HG02981 (cell line): ENCODE measurements around the gene KLF7.
A peak's percentile ranks its signal among the peaks of the same experiment; 100 is the strongest.

ENCODE experiments used
- ATAC-seq: cut with Tn5 transposase; IDR thresholded peaks from one replicate; pipeline ENCODE4 v1.9.1; 2021; ENCODE audit warnings: mild to moderate bottlenecking, moderate library complexity; ENCODE audit not compliant: unreplicated experiment

The KLF7 gene

GRCh38 chr2:207101984-207102383 lies 63.8 kb downstream of the KLF7 start:
- no peak for ATAC-seq

- ATAC-seq: no peak
Observed at GRCh38 chr2:207097278-207097677, 68.5 kb downstream of the KLF7 start.

GRCh38 chr2:207095963-207096362 lies 69.8 kb downstream of the KLF7 start:
- no peak for ATAC-seq

- ATAC-seq: no peak
Observed at GRCh38 chr2:207093234-207093633, 72.5 kb downstream of the KLF7 start.

GRCh38 chr2:207092818-207093217 lies 72.9 kb downstream of the KLF7 start:
- ATAC-seq: no peak

GRCh38 chr2:207091928-207092327 lies 73.8 kb downstream of the KLF7 start:
- no peak for ATAC-seq

- ATAC-seq: no peak
Observed at GRCh38 chr2:207091176-207091575, 74.6 kb downstream of the KLF7 start.

- ATAC-seq: no peak
Observed at GRCh38 chr2:207090389-207090788, 75.4 kb downstream of the KLF7 start.

- no peak for ATAC-seq
Observed at GRCh38 chr2:207088839-207089238, 76.9 kb downstream of the KLF7 start.

GRCh38 chr2:207088276-207088675 lies 77.5 kb downstream of the KLF7 start:
- ATAC-seq: no peak

- no peak for ATAC-seq
Observed at GRCh38 chr2:207087046-207087902, 78.5 kb downstream of the KLF7 start.

- no peak for ATAC-seq
Observed at GRCh38 chr2:207086136-207086535, 79.6 kb downstream of the KLF7 start.

GRCh38 chr2:207085110-207085509 lies 80.6 kb downstream of the KLF7 start:
- ATAC-seq: no peak

GRCh38 chr2:207083361-207084110 lies 82.2 kb downstream of the KLF7 start:
- no peak for ATAC-seq

GRCh38 chr2:207082619-207083018 lies 83.1 kb downstream of the KLF7 start:
- ATAC-seq: no peak

- no peak for ATAC-seq
Observed at GRCh38 chr2:207078186-207078798, 87.5 kb downstream of the KLF7 start.

- no peak for ATAC-seq
Observed at GRCh38 chr2:207077266-207077665, 88.5 kb downstream of the KLF7 start.

- no peak for ATAC-seq
Observed at GRCh38 chr2:207075456-207075855, 90.3 kb downstream of the KLF7 start.

GRCh38 chr2:207073801-207074678 lies 91.7 kb downstream of the KLF7 start:
- peak; percentile 37 for ATAC-seq

- no peak for ATAC-seq
Observed at GRCh38 chr2:207073412-207073800, 92.3 kb downstream of the KLF7 start.

- ATAC-seq: no peak
Observed at GRCh38 chr2:207072571-207072970, 93.2 kb downstream of the KLF7 start.
